GM19324 (cell line): Measurements from ENCODE around the gene PLCG1.

Experiments used
- ATAC-seq: cut with Tn5 transposase; IDR thresholded peaks from one replicate; pipeline ENCODE4 v1.9.1; 2021; ENCODE audit warnings: mild to moderate bottlenecking, moderate library complexity; ENCODE audit not compliant: unreplicated experiment, low FRiP score

Gene PLCG1

GRCh38 chr20:41176711-41177552 lies 39.6 kb downstream of the PLCG1 start:
- ATAC-seq: no peak

DNA sequence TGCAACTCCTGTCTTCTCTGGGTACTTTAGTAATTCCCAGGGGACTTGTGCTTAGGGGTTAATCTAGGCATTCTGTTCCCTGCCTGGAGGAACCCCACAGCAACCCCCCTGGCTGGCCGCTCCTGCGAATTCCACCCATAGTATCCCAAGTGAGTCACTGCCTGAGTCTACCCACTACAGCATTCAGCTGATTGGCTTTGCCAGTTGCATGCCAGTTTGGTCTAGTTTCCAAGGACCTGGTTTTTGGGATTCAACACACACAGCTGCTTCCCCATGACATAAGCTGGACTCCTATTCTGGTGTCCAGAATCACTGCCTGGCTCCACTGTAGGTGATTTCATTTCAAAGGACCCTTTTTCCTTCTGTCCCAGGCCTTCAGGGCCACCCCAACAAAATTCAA lies 40.3 kb downstream of the PLCG1 start:
- no peak for ATAC-seq

- ATAC-seq: no peak
Observed at GRCh38 chr20:41178495-41178894, 41.2 kb downstream of the PLCG1 start.

DNA sequence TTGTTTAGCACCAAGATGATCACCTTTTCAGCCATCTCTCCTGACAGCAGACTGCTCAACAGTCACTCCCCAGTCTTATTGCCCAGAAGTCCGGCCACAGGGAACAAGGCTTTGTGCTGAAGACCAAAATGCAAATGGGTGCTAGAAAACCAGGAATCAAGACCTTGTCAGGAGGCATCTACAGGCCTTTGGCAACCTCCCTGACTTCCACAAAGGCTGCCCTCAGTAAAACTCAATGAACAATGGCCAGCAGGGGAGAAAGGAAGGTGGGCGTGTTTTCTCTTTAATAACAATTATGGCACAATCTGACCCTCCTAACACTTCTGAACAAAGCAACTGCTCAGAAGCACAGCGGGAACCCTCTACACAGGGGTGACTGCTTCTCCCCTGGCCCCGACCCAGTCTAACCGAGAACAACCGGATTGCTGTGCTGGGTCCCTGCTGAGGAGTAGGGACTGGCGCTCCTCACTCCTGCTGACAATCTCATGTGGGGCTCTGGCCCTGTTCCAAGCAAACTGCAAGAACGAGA lies 41.6 kb downstream of the PLCG1 start:
- no peak for ATAC-seq

- no peak for ATAC-seq
Observed at GRCh38 chr20:41179961-41180360, 42.6 kb downstream of the PLCG1 start.

- ATAC-seq: no peak
Observed at GRCh38 chr20:41180599-41181333, 43.4 kb downstream of the PLCG1 start.

DNA sequence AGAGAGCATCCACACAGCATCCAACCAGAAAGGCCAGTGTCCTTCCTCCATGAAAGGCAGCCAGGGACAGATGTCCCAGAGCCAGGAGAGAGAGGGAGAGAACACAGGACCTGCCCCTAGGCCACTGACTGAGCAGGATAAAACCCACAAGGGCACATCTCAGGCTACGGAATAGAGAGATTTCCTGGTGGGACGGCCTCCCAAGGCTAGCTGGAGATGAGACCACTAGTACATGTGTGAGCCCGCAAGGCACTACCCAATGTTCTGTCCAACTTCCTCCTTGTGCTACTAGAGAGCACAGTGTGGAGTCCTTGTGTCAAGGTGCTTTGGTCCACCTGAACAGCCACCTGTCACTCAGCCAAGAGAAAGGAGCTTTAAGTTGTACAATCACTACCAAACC lies 44.2 kb downstream of the PLCG1 start:
- ATAC-seq: no peak

GRCh38 chr20:41182296-41183212 lies 45.2 kb downstream of the PLCG1 start:
- ATAC-seq: no peak

DNA sequence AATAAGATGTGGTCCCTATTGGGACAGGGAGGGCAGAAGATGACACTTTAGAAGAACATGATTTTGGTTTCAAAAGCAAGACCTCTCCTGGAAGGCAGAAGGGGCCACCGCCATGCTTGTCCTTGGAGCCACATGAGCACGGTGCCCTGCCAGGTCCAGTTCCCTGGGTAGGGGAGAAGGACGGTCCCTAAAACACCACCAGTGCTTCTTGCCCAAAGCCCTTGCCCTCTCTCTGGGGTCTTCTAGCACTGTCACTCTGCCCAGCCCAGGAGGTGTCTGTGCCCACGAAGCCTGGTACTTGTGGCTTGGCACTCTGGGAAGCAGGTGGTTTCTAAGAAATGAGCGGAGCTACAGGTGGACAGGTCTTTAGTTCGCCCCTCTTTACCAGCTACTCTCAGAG lies 46.0 kb downstream of the PLCG1 start:
- ATAC-seq: no peak

DNA sequence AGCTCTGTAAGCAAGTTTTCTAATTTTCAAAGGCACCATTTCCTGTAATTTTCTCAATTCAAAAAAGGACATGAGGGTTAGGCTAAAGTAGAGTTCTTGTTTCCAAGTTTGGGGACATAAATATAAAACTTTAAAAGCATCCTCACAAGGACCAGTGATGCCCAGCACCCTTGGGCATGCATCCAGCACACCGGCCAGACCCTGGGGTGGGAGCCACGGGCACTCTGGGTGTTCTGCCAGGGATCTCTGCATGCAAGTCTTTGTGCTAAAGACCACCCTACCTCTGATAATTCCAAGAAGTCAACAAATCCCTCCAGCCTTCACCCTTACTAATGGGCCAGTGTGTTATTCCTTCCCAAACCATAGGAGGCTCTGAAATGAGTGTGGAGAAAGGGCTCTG lies 46.5 kb downstream of the PLCG1 start:
- no peak for ATAC-seq

- ATAC-seq: no peak
Observed at GRCh38 chr20:41185013-41185757, 47.8 kb downstream of the PLCG1 start.

DNA sequence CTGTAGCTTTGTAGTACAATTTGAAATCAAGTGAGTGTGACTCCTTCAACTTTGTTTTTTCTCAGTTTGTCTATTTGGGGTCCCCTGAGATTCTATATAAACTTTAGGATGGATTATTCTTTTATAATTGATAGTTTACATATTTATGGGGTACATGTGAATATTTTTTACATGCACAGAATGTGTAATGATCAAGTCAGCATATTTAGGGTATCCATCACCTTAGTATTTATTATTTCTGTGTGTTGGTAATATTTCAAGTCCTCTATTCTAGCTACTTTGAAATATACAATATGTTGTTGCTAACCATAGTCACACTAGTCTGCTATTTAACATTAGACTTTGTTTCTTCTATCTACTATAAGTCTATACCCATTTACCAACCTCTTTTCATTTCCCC lies 50.3 kb downstream of the PLCG1 start:
- no peak for ATAC-seq

GRCh38 chr20:41191562-41192500 lies 54.5 kb downstream of the PLCG1 start:
- no peak for ATAC-seq

DNA sequence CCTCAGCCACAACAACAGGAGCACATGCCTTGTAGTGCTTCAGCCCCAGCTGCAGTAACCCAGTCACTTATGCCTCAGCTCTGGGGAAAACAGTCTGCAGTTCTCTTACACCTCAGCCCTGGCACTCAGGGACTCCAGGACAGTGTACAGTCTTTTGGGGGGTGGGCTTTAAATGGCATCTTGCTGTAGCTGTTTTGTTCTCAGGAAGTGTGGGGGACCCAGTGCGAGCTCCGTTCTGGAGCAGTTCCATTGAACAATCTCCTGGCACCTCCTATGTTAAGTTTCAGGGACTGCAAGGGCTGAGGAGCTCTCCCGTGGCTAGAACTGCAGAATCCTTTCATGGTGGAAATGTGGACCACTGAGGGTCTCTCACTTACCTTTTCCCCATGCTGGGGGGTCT lies 55.2 kb downstream of the PLCG1 start:
- ATAC-seq: no peak

DNA sequence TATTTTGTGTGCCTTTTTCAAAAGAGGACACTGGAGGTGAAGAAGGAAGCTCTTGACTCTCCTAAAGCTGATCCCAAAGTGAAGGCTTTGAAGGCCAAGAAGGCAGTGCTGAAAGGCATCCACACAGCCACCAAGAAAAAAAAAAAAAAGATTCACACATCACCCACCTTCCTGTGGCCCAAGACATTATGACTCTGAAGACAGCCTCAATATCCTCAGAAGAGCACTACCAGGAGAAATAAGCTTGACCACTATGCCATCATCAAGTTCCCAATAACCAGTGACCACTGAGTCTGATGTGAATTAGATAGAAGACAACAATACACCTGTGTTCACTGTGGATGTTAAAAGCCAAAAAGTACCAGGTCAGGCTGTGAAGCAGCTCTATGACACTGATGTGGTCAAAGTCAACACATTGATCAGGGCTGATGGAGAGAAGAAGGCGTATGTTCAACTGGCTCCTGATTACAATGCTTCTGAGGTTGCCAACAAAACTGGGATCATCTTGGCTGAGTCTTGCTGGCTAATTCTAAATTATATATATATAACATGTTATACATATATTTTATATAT lies 59.4 kb downstream of the PLCG1 start:
- ATAC-seq: no peak

GRCh38 chr20:41198443-41198842 lies 61.1 kb downstream of the PLCG1 start:
- no peak for ATAC-seq

- ATAC-seq: no peak
Observed at GRCh38 chr20:41200446-41201202, 63.3 kb downstream of the PLCG1 start.

- no peak for ATAC-seq
Observed at GRCh38 chr20:41201760-41202159, 64.4 kb downstream of the PLCG1 start.
